Neuronal stem cell (in vitro differentiated cells): ENCODE results near the gene RNF114.

Source experiments
- DNase-seq: peaks from one replicate; pipeline ENCODE4 v3.0.0-alpha.2; 2013; ENCODE audit warnings: low spot score
- H2AFZ ChIP-seq: one replicate; pipeline ENCODE4 v1.6.1; 2013; ENCODE audit warnings: mild to moderate bottlenecking, low read length, inconsistent platforms
- H2AK5ac ChIP-seq: 2 replicates; pipeline ENCODE4 v1.6.1; 2013; ENCODE audit warnings: low read depth, mild to moderate bottlenecking, inconsistent platforms, low read length, moderate library complexity, mixed read lengths
- H2BK120ac ChIP-seq: 2 replicates; pipeline ENCODE4 v1.6.1; 2013; ENCODE audit warnings: low read depth, mild to moderate bottlenecking, inconsistent platforms, low read length, moderate library complexity, mixed read lengths
- H2BK12ac ChIP-seq: one replicate; pipeline ENCODE4 v1.6.1; 2013; ENCODE audit warnings: low read length, inconsistent platforms
- H2BK15ac ChIP-seq: 2 replicates; pipeline ENCODE4 v1.6.1; 2013; ENCODE audit warnings: mild to moderate bottlenecking, low read length, inconsistent platforms, mixed read lengths
- H2BK5ac ChIP-seq: one replicate; pipeline ENCODE4 v1.6.1; 2013; ENCODE audit warnings: inconsistent platforms, mild to moderate bottlenecking, low read length, moderate library complexity
- H3K14ac ChIP-seq: one replicate; pipeline ENCODE4 v1.6.1; 2013; ENCODE audit warnings: low read length, inconsistent platforms
- H3K18ac ChIP-seq: 2 replicates; pipeline ENCODE4 v1.6.1; 2013; ENCODE audit warnings: low read length, inconsistent platforms
- H3K23ac ChIP-seq: 2 replicates; pipeline ENCODE4 v1.6.1; 2013; ENCODE audit warnings: low read depth, mild to moderate bottlenecking, mixed read lengths, low read length, inconsistent platforms; ENCODE audit not compliant: poor library complexity
- H3K27ac ChIP-seq: replicated peaks from 3 replicates; pipeline ENCODE4 v1.5.1; 2013; ENCODE audit warnings: low read length, inconsistent platforms
- H3K27me3 ChIP-seq, 3 experiments: 2 replicates each; pipeline ENCODE4 v1.6.1; 2013; ENCODE audit warnings: low read length in 3 of 3, mild to moderate bottlenecking in 2 of 3, inconsistent platforms in 1 of 3, low read depth in 1 of 3, mixed read lengths in 1 of 3, moderate library complexity in 1 of 3; ENCODE audit not compliant: control insufficient read depth in 3 of 3, insufficient read depth in 3 of 3
- H3K36me3 ChIP-seq, 2 donors: replicated peaks in 1 of 2; 2 replicates each; pipeline ENCODE4 v1.6.1; 2013; ENCODE audit warnings: low read length in 2 of 2; ENCODE audit not compliant: control insufficient read depth in 2 of 2, insufficient read depth in 2 of 2
- H3K4ac ChIP-seq: 2 replicates; pipeline ENCODE4 v1.6.1; 2013; ENCODE audit warnings: inconsistent platforms, mild to moderate bottlenecking, low read length, moderate library complexity
- H3K4me1 ChIP-seq, 2 donors: 1 replicate in 1 of 2; 2 replicates in 1 of 2; pipeline ENCODE4 v1.6.1; 2013; ENCODE audit warnings: low read length in 2 of 2, low read depth in 1 of 2; ENCODE audit not compliant: control insufficient read depth in 2 of 2, insufficient read depth in 1 of 2
- H3K4me2 ChIP-seq: one replicate; pipeline ENCODE4 v1.6.1; 2013; ENCODE audit warnings: mild to moderate bottlenecking, low read length, inconsistent platforms; ENCODE audit not compliant: insufficient read depth, poor library complexity, severe bottlenecking
- H3K4me3 ChIP-seq, 2 donors: 2 replicates each; pipeline ENCODE4 v1.5.1; 2013; ENCODE audit warnings: low read length in 2 of 2, mild to moderate bottlenecking in 2 of 2, inconsistent platforms in 1 of 2, moderate library complexity in 1 of 2
- H3K79me1 ChIP-seq: one replicate; pipeline ENCODE4 v1.6.1; 2013; ENCODE audit warnings: low read depth, mild to moderate bottlenecking, inconsistent platforms, low read length, moderate library complexity
- H3K9ac ChIP-seq: one replicate; pipeline ENCODE4 v1.6.1; 2013; ENCODE audit warnings: mild to moderate bottlenecking, low read depth, low read length, inconsistent platforms; ENCODE audit not compliant: poor library complexity
- H3K9me3 ChIP-seq, 2 donors: replicated peaks in 1 of 2; 2 replicates each; pipeline versions ENCODE3 to v1.6.1; 2013; ENCODE audit warnings: low read length in 2 of 2, mild to moderate bottlenecking in 2 of 2, inconsistent platforms in 1 of 2, low read depth in 1 of 2, mixed read lengths in 1 of 2, moderate library complexity in 1 of 2; ENCODE audit not compliant: control insufficient read depth in 2 of 2, insufficient read depth in 1 of 2
- H4K8ac ChIP-seq: one replicate; pipeline ENCODE4 v1.6.1; 2013; ENCODE audit warnings: low read depth, mild to moderate bottlenecking, inconsistent platforms, low read length, moderate library complexity
- H4K91ac ChIP-seq: one replicate; pipeline ENCODE4 v1.6.1; 2013; ENCODE audit warnings: low read length, low read depth, mild to moderate bottlenecking, inconsistent platforms; ENCODE audit not compliant: poor library complexity
- WGBS, 2 donors: extraction: QIAGEN DNeasy Blood & Tissue Kit; methylation state at CpG; one replicate each; pipeline ENCODE4 v1.1.7; 2013; ENCODE audit warnings: missing lambda C conversion rate in 2 of 2, mixed read lengths in 1 of 2; ENCODE audit not compliant: insufficient read length in 2 of 2, insufficient replicate concordance in 1 of 2; ENCODE audit errors: extremely low coverage in 2 of 2; 5-methylcytosine and 5-hydroxymethylcytosine counted together

The RNF114 gene

DNA sequence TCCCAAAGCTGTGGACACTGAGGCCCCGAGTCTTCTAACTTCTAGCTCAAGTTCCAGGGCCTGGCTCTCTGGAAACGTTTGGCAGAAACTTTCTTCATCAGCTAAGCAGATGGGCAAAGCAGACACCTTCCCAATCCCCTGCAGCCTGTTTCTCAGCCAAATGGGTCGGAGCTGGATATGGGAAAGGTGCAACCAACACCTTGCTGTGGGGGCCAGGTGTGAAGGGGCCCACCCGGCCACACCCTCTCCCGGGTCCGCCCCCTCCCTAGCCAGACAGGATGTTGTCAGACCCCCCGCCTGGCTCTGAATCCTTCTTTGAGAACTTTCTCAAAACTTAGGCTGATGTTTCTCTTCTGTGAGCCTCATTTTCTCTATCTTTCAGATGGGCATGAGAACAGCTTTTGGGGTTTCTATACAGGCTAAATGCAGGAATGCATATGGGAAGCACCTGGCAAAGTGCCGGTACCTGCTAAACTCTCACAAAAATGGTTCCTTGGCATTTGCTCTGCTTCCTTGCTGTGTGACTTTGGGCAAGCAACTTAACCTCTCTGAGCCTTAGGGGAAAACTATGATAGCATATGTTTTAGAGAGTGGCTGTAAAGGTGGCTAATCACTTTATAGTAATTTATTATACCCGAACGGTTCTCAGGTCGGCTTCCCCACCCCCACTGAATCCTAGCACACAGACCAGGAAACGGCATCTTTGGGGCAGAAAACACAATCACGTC is 48.4 kb downstream of the RNF114 start:
- no peak overlapping the region for H2BK12ac ChIP-seq
- H2BK120ac ChIP-seq = no peak overlapping the region
- H3K9ac ChIP-seq = no peak overlapping the region
- H3K23ac ChIP-seq = no peak overlapping the region
- no peak overlapping the region for H4K8ac ChIP-seq
- H3K18ac ChIP-seq = no peak overlapping the region
- peaks cover 3% of the 10 kb centered on the region for H3K79me1 ChIP-seq
- no peak overlapping the region for H3K27ac ChIP-seq
- no peaks in the 10 kb centered on the region for H3K9me3 ChIP-seq
- peak overlapping the region in 1 of 2 donors; percentile 78 for H3K4me3 ChIP-seq
- H3K4me1 ChIP-seq = peaks cover 20 to 51% of the 10 kb centered on the region in 2 donors
- peaks cover 2 to 27% (median 15%) of the 10 kb centered on the region in 3 experiments for H3K27me3 ChIP-seq
- no peak overlapping the region for H3K4me2 ChIP-seq
- peaks cover 1 to 35% of the 10 kb centered on the region in 2 donors for H3K36me3 ChIP-seq
- no peak overlapping the region for H3K14ac ChIP-seq
- H3K4ac ChIP-seq = no peak overlapping the region
- no peak overlapping the region for H4K91ac ChIP-seq
- H2BK15ac ChIP-seq = peak overlapping the region; percentile 9
- DNase-seq = no peak
- H2AFZ ChIP-seq = no peak overlapping the region
- peak overlapping the region; percentile 77 for H2AK5ac ChIP-seq
- WGBS, 2 donors = no CpG with 5 or more reads among the region's 13 CpGs
- H2BK5ac ChIP-seq = peak overlapping the region; percentile 19

- H3K18ac ChIP-seq = no peak overlapping the region
- H3K14ac ChIP-seq = no peak overlapping the region
- H3K9ac ChIP-seq = no peak overlapping the region
- no peak overlapping the region for H4K91ac ChIP-seq
- no peaks in the 10 kb centered on the region for H3K9me3 ChIP-seq
- no peak for DNase-seq
- H3K23ac ChIP-seq = no peak overlapping the region
- no peak overlapping the region for H3K27ac ChIP-seq
- H3K4me3 ChIP-seq = no peak overlapping the region
- peaks cover 3% of the 10 kb centered on the region for H3K79me1 ChIP-seq
- no peak overlapping the region for H4K8ac ChIP-seq
- peaks cover 2 to 22% (median 15%) of the 10 kb centered on the region in 3 experiments for H3K27me3 ChIP-seq
- H3K4me2 ChIP-seq = no peak overlapping the region
- H3K36me3 ChIP-seq = peaks cover 1 to 35% of the 10 kb centered on the region in 2 donors
- no peak overlapping the region for H2BK120ac ChIP-seq
- H2AFZ ChIP-seq = no peak overlapping the region
- peaks cover 26 to 57% of the 10 kb centered on the region in 2 donors for H3K4me1 ChIP-seq
- H2BK15ac ChIP-seq = no peak overlapping the region
- H2BK12ac ChIP-seq = no peak overlapping the region
- H2AK5ac ChIP-seq = no peak overlapping the region
- H3K4ac ChIP-seq = no peak overlapping the region
- no CpG with 5 or more reads among the region's 6 CpGs for WGBS, 2 donors
- no peak overlapping the region for H2BK5ac ChIP-seq
Measured at GRCh38 chr20:49985157-49985556, 49.0 kb downstream of the RNF114 start.

DNA sequence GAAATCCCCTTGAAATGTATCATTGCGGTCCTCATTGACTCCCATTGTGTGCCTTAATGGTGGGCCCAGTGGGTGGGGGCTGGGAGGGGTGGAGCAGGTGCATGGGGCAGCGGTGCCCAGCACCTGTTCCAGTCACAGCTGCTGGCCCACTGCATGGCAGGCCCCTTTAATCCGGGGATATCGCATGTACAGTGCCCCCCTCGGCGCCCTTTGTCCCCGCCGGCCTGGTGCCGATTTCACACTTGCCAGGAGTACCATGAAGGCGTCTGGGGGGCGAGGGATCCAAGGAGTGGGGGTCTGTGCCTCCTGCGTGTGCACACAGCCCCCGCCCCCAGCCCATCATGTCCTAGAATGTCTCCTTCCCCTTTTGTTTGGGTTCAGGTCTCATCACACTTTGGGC is 49.4 kb downstream of the RNF114 start:
- H3K27me3 ChIP-seq = peaks cover 2 to 18% (median 15%) of the 10 kb centered on the region in 3 experiments
- H3K79me1 ChIP-seq = peaks cover 3% of the 10 kb centered on the region
- H2BK15ac ChIP-seq = no peak overlapping the region
- no peak overlapping the region for H2AFZ ChIP-seq
- H3K23ac ChIP-seq = no peak overlapping the region
- no peak overlapping the region for H3K4me3 ChIP-seq
- DNase-seq = no peak
- H3K18ac ChIP-seq = no peak overlapping the region
- H3K27ac ChIP-seq = no peak overlapping the region
- peaks cover 30 to 60% of the 10 kb centered on the region in 2 donors for H3K4me1 ChIP-seq
- H2AK5ac ChIP-seq = no peak overlapping the region
- H4K8ac ChIP-seq = no peak overlapping the region
- H2BK120ac ChIP-seq = no peak overlapping the region
- H3K4me2 ChIP-seq = no peak overlapping the region
- H3K4ac ChIP-seq = no peak overlapping the region
- no peak overlapping the region for H4K91ac ChIP-seq
- H3K36me3 ChIP-seq = peaks cover 1 to 35% of the 10 kb centered on the region in 2 donors
- no peak overlapping the region for H2BK5ac ChIP-seq
- H2BK12ac ChIP-seq = no peak overlapping the region
- no peak overlapping the region for H3K9ac ChIP-seq
- H3K14ac ChIP-seq = no peak overlapping the region
- no peaks in the 10 kb centered on the region for H3K9me3 ChIP-seq
- WGBS, 2 donors = no CpG with 5 or more reads among the region's 13 CpGs

DNA sequence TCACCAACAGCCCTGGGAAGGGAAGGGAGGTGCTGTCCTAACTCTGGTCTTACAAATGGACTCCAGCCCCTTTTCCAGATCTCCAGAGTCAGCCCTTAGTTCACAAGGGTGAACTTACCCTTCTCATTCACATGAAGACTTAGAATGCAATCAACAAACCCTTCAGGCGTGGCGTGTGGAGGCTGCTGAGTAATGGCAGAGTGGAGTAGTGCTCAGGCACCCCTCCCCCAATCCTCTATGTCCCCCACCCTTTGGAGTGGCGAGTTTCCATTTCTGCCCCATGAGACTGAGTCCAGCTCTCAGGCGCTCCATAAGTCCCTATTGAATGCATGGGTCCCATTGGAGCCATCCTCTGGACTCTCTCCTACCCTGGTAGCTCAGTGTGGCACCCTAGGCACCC is 49.9 kb downstream of the RNF114 start:
- H3K18ac ChIP-seq = no peak overlapping the region
- no peak overlapping the region for H3K27ac ChIP-seq
- peaks cover 1 to 35% of the 10 kb centered on the region in 2 donors for H3K36me3 ChIP-seq
- no peak overlapping the region for H3K4me2 ChIP-seq
- no peak overlapping the region for H2BK120ac ChIP-seq
- H3K9me3 ChIP-seq = no peaks in the 10 kb centered on the region
- no peak for DNase-seq
- H3K27me3 ChIP-seq = peaks cover 2 to 14% (median 13%) of the 10 kb centered on the region in 3 experiments
- H3K9ac ChIP-seq = no peak overlapping the region
- H4K91ac ChIP-seq = no peak overlapping the region
- H3K4me1 ChIP-seq = peaks cover 31 to 59% of the 10 kb centered on the region in 2 donors
- no CpG with 5 or more reads among the region's 4 CpGs for WGBS, 2 donors
- no peak overlapping the region for H2BK5ac ChIP-seq
- H2AK5ac ChIP-seq = no peak overlapping the region
- no peak overlapping the region for H2AFZ ChIP-seq
- H3K23ac ChIP-seq = no peak overlapping the region
- H2BK12ac ChIP-seq = no peak overlapping the region
- peaks cover 3% of the 10 kb centered on the region for H3K79me1 ChIP-seq
- no peak overlapping the region for H4K8ac ChIP-seq
- H2BK15ac ChIP-seq = no peak overlapping the region
- H3K14ac ChIP-seq = no peak overlapping the region
- H3K4ac ChIP-seq = no peak overlapping the region
- no peak overlapping the region for H3K4me3 ChIP-seq
